ENCODE measurements around the gene TPM2.

TPM2 gene

DNA sequence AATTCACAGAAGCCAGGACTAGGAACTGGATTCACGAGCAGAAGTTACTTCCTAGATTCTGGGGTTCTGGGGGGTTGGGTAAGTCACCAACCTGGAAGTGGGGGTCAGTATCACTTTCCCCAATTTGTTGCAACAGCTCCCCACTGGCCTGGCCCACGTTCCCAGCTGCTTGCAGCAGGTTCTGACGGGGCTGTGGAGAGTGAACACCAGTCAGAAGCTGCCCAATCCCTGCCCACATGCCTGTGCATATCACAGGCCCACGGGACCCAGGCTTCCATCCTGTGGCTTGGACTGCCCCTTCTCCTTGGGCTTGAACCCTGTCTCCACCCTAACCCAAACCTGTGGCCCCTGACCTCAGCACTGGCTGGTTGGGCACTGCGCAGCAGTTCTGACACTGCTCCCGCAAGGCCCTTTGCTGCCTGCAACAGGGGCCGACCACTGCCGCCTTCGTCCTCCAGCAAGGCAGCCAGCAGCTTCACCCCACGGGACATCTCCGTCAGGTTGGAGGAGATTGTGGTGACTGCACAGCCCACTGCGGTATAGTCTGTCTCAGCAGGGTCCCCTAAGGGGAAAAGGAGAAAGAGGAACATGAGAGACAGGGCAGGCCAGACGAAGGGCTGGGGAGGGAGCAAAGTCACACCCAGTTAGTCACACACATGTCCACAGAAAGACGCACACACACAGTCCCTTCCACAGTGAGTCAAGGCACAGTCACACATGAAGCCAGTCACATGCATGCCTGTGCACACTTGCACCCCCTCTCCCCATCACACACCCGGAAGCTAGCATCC lies 29.2 kb upstream of the TPM2 start:
- no peak overlapping the region for H3K4me3 ChIP-seq (ENCODE audit: low read depth, low read length)
- TF ChIP-seq, protein P1, sequence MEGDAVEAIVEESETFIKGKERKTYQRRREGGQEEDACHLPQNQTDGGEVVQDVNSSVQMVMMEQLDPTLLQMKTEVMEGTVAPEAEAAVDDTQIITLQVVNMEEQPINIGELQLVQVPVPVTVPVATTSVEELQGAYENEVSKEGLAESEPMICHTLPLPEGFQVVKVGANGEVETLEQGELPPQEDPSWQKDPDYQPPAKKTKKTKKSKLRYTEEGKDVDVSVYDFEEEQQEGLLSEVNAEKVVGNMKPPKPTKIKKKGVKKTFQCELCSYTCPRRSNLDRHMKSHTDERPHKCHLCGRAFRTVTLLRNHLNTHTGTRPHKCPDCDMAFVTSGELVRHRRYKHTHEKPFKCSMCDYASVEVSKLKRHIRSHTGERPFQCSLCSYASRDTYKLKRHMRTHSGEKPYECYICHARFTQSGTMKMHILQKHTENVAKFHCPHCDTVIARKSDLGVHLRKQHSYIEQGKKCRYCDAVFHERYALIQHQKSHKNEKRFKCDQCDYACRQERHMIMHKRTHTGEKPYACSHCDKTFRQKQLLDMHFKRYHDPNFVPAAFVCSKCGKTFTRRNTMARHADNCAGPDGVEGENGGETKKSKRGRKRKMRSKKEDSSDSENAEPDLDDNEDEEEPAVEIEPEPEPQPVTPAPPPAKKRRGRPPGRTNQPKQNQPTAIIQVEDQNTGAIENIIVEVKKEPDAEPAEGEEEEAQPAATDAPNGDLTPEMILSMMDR (IDR thresholded peaks at IDR 0.05; ENCODE audit: insufficient read depth, low read depth, low read length, missing control alignments): no peak
- peak; percentile 24 for DNase-seq (ENCODE audit: low read depth)

DNA sequence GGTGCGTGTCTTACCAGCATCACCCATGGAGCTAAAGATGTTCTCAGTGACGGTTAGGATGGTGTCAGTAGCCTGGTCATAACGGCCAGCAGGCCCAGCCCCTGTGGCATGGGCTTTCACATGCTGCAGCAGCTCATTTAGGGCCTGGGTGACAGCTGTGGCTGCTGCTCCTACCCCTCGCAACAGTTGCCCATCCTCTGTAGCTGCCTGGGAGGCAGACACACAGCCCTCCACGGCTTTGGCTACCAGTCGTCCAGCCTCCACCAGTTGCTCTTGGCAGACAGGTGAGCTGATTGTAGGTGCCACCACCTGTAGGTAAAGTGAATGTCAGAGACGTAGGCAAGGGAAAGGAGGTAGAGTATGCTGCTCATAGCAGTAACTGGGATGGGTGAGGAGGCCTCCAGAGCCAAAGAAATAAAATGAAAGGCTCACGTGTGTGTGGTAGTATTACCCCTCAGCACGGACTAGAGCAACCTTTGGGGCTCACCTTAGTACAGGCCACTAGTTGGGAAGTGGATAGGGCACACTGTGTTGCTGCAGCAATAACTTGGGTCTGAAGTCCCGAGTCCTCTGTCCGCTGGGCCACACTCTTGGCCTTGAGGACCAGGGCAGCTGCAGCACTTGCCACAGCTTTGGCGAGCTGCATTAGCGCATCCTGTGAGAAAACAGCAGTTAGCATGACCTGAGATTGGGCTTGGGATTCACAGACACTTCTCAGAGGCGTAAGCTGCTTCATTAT lies 27.6 kb upstream of the TPM2 start:
- no peak for DNase-seq (ENCODE audit: low read depth)
- TF ChIP-seq, protein P1 (IDR thresholded peaks at IDR 0.05; ENCODE audit: insufficient read depth, low read depth, low read length, missing control alignments): no peak
- H3K4me3 ChIP-seq (ENCODE audit: low read depth, low read length): no peak overlapping the region

DNA sequence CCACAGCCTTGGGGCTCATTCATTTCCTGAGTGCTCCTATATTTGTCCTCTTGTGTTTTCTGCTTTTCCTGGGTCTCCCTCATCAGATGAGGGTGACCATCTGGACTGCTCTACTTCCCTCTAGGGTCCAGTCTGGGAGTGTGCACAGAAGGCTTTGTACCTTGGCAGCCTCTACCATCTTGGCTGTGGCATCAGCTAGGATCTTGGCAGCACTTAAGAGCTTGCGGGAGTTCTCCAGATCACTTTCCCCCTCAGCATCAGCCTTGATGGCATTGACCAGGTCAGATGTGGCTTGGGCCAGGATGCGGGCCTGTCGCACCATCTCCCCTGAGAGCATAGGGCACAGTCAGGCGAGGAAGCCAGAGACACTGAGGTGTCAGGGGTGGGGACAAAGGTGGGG lies 26.5 kb upstream of the TPM2 start:
- H3K4me3 ChIP-seq (ENCODE audit: low read depth, low read length): no peak overlapping the region
- no peak for DNase-seq (ENCODE audit: low read depth)
- TF ChIP-seq, protein P1 (IDR thresholded peaks at IDR 0.05; ENCODE audit: insufficient read depth, low read depth, low read length, missing control alignments): no peak

DNA sequence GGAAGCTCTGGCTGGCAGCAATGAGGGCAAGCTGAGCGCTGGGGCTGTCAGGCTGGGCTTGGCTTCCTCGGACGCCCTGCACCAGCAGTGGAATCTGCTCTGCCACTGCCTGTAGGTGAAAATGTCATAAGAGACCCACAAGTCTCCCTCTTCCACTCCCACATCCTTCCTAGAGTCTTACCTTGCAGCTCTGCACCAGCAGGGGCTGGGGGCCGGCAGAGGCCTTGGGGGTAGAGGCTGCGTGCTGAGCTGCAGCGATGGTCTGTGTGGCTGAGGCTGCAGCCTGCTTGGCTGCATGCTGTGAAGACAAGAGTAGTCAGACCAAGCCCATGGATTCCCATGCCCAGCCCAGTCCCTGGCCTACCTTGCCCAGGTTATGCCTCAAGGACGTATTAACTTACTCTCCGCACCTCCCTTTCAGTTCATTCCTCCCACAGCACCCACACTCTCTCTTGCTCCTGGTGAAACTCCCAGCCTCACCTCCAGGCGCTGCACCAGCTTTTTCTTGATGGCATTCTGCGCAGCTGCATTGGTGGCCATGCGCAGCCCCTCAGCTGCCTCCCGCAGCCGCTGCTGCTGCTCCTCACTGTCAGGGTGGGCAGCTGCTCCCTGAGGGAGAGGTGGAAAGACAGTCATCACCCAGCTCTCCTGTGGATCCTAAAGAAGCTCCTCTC lies 25.0 kb upstream of the TPM2 start:
- TF ChIP-seq, protein P1 (IDR thresholded peaks at IDR 0.05; ENCODE audit: insufficient read depth, low read depth, low read length, missing control alignments): no peak
- no peak overlapping the region for H3K4me3 ChIP-seq (ENCODE audit: low read depth, low read length)
- DNase-seq (ENCODE audit: low read depth): no peak

DNA sequence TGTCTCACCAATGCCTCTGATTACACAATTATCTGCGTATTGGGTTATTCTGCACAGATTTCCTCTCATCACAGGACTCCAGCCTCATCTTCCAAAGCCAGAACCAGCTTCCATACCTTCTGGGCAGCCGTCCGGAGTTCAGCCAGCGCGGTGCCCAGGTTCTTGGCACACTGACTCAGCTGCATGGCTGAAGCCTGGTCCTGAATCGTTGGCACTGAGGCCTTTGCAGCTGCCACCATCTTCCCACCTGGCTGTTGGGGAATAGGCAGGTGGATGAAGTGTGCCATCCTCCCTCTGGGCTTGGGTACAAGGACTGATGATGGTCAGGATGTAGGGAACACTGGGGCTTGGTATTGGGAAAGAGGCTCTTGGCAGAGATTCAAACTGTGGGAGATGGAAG lies 24.4 kb upstream of the TPM2 start:
- no peak for DNase-seq (ENCODE audit: low read depth)
- TF ChIP-seq, protein P1 (IDR thresholded peaks at IDR 0.05; ENCODE audit: insufficient read depth, low read depth, low read length, missing control alignments): no peak
- no peak overlapping the region for H3K4me3 ChIP-seq (ENCODE audit: low read depth, low read length)

DNA sequence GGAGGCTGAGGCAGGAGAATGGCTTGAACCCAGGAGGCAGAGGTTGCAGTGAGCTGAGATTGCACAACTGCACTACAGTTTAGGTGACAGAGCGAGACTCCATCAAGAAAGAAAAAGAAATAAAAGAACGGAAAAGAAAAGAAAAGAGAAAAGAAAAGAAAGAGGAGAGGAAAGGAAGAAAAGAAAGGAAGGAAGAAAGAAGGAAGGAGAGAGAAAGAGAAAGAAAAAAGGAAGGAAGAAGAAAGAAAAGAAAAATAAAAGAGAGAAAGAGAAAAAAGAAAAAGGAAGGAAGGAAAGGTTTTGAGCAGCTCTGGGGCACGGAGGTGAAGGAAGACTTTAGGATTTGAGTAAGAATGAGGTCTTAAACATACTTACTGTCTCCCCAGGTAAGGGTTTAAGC lies 23.9 kb upstream of the TPM2 start:
- H3K4me3 ChIP-seq (ENCODE audit: low read depth, low read length): no peak overlapping the region
- no peak for DNase-seq (ENCODE audit: low read depth)
- TF ChIP-seq, protein P1 (IDR thresholded peaks at IDR 0.05; ENCODE audit: insufficient read depth, low read depth, low read length, missing control alignments): no peak

Data from GM12865 (cell line).